DND-41 (cell line): ENCODE data around the gene VPS33B.

ENCODE experiments used
- EZH2 ChIP-seq: IDR thresholded peaks from 3 replicates; pipeline ENCODE4 v1.6.1; 2012; ENCODE audit warnings: borderline replicate concordance, low read depth, mild to moderate bottlenecking, moderate library complexity, low read length, inconsistent platforms; ENCODE audit not compliant: severe bottlenecking
- TF ChIP-seq, protein P1 (sequence below): IDR thresholded peaks from 2 replicates; pipeline ENCODE4 v1.5.1; 2012; ENCODE audit warnings: borderline replicate concordance, low read length, moderate library complexity, mild to moderate bottlenecking; ENCODE audit not compliant: poor library complexity, severe bottlenecking; ENCODE audit errors: extremely low read depth

DNA sequence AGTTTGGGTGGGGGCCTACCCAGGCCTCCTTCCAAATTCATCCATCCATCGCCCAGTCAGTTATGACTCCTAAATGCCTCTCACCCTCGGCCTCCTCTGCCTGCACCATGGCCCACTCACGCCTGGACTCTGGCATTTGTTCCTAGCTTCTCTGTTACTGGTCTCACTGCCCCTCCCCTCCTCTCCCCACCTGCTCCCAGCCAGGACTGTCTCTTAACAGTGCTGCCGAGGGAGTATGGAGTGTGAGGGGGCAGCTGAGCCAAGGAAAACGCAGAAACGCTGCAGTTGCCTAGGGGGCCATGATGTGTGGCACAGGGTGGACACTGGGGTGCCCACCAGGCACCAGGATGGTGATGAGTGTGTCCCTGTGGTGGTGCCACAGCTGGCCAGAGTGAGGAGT is 64.6 kb downstream of the VPS33B start:
- TF ChIP-seq, protein P1, sequence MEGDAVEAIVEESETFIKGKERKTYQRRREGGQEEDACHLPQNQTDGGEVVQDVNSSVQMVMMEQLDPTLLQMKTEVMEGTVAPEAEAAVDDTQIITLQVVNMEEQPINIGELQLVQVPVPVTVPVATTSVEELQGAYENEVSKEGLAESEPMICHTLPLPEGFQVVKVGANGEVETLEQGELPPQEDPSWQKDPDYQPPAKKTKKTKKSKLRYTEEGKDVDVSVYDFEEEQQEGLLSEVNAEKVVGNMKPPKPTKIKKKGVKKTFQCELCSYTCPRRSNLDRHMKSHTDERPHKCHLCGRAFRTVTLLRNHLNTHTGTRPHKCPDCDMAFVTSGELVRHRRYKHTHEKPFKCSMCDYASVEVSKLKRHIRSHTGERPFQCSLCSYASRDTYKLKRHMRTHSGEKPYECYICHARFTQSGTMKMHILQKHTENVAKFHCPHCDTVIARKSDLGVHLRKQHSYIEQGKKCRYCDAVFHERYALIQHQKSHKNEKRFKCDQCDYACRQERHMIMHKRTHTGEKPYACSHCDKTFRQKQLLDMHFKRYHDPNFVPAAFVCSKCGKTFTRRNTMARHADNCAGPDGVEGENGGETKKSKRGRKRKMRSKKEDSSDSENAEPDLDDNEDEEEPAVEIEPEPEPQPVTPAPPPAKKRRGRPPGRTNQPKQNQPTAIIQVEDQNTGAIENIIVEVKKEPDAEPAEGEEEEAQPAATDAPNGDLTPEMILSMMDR: no peak
- TF ChIP-seq EZH2: no peak
